Loucy (cell line): ENCODE results near the gene WDR4.

Source experiments
- CTCF ChIP-seq: fragments of 200-600 bp; sonication (generic); conservative IDR thresholded peaks from 2 replicates; pipeline ENCODE4 v1.5.1; 2014; ENCODE audit warnings: mild to moderate bottlenecking, antibody characterized with exemption, low read length
- EZH2phosphoT487 ChIP-seq: fragments of 200-600 bp; IDR thresholded peaks from 2 replicates; pipeline ENCODE4 v1.6.1; 2018; ENCODE audit warnings: antibody characterized with exemption, mild to moderate bottlenecking, moderate library complexity, borderline replicate concordance

GRCh38 chr21:42861311-42861847 is 18.0 kb downstream of the WDR4 start:
- TF ChIP-seq CTCF (no peak), EZH2phosphoT487 (no peak)
